ENCODE results near the gene CLEC9A.

- TF ChIP-seq CTCF (IDR thresholded peaks at IDR 0.05) = no peak
- TF ChIP-seq POLR2A (IDR thresholded peaks at IDR 0.05) = no peak
These were observed 27.9 kb downstream of the CLEC9A start for GRCh38 chr12:10058387-10058786.
